Endothelial cell of umbilical vein (primary cell): ENCODE data around the gene TMPRSS12. TPM values are rescaled to one million over a fixed set of nuclear protein-coding genes. Genes with fewer than 3 reads are reported as not detected.
"Not testable (repeated sequence)": the region's sequence is repeated elsewhere in the genome, so short reads cannot be mapped to it uniquely, and the experiment has no call there.

Source experiments
- BruUV-seq: library from RNA; stranded (reverse); fragments of 400-500 nt; replicated peaks from 2 replicates; lab custom pipeline; 2021; lab: Mats Ljungman, UMichigan
- CTCF ChIA-PET: fragments of 300-600, 350-600 bp; sonication (Branson Sonifier 250); formaldehyde crosslinking; loops from one replicate; lab custom pipeline; 2021; ENCODE audit warnings: antibody characterized with exemption, inconsistent platforms; lab: Charles Lee
- POLR2A ChIA-PET: fragments of 300-600, 350-600 bp; sonication (Branson Sonifier 250); formaldehyde crosslinking; loops from one replicate; lab custom pipeline; 2021; ENCODE audit warnings: antibody characterized with exemption, inconsistent platforms; lab: Charles Lee
- DNase-seq: peaks from one replicate; pipeline ENCODE4 v3.0.0-alpha.2; 2011; ENCODE audit warnings: low read depth, low spot score
- FAIRE-seq: peaks from 2 replicates; lab custom pipeline; 2011; peaks lifted over from hg19 to GRCh38; lab: Jason Lieb, UNC
- H2AFZ ChIP-seq: 2 replicates; pipeline ENCODE4 v1.6.0; 2012; ENCODE audit warnings: low read depth, low read length, control low read depth, inconsistent platforms
- H3K27ac ChIP-seq: 2 replicates; pipeline ENCODE4 v1.5.1; 2011; ENCODE audit warnings: low read depth, mild to moderate bottlenecking, control low read depth, low read length, moderate library complexity; ENCODE audit not compliant: insufficient read depth
- H3K27me3 ChIP-seq, 2 experiments: 2 replicates each; pipeline versions ENCODE4 v1.6.0 to v1.6.1; 2011; ENCODE audit warnings: low read length in 2 of 2, mixed read lengths in 1 of 2; ENCODE audit not compliant: control insufficient read depth in 2 of 2, insufficient read depth in 2 of 2
- H3K36me3 ChIP-seq, 2 experiments: 2 replicates in 1 of 2; 3 replicates in 1 of 2; pipeline ENCODE4 v1.5.1; 2011; ENCODE audit warnings: low read length in 2 of 2, mild to moderate bottlenecking in 1 of 2, moderate library complexity in 1 of 2; ENCODE audit not compliant: control insufficient read depth in 2 of 2, insufficient read depth in 2 of 2; ENCODE audit errors: extremely low read depth in 1 of 2
- H3K4me1 ChIP-seq: 3 replicates; pipeline ENCODE4 v1.5.1; 2011; ENCODE audit warnings: mild to moderate bottlenecking, low read length; ENCODE audit not compliant: control insufficient read depth, insufficient read depth; ENCODE audit errors: extremely low read depth
- H3K4me2 ChIP-seq: 2 replicates; pipeline ENCODE4 v1.6.1; 2011; ENCODE audit warnings: low read length, control low read depth, mixed read lengths; ENCODE audit not compliant: insufficient read depth
- H3K4me3 ChIP-seq, 3 experiments: fragments of 200-600 bp in 1 of 3; sonication (generic), shearing (Covaris generic) in 1 of 3; replicated peaks in 1 of 3; 2 replicates each; pipeline ENCODE4 v1.5.1; 2011 to 2016; ENCODE audit warnings: control low read depth in 3 of 3, low read length in 3 of 3, mild to moderate bottlenecking in 2 of 3, inconsistent platforms in 1 of 3, low read depth in 1 of 3, moderate library complexity in 1 of 3; ENCODE audit not compliant: insufficient read depth in 1 of 3
- H3K79me2 ChIP-seq: 2 replicates; pipeline ENCODE4 v1.6.0; 2012; ENCODE audit warnings: low read length, inconsistent platforms; ENCODE audit not compliant: control insufficient read depth, insufficient read depth
- H3K9ac ChIP-seq: replicated peaks from 2 replicates; pipeline ENCODE3; 2011; ENCODE audit warnings: low read length, control low read depth; ENCODE audit not compliant: insufficient read depth; ENCODE audit errors: extremely low read depth
- H3K9me1 ChIP-seq: replicated peaks from 3 replicates; pipeline ENCODE4 v1.6.0; 2011; ENCODE audit warnings: mild to moderate bottlenecking, low read length; ENCODE audit not compliant: control insufficient read depth, insufficient read depth; ENCODE audit errors: extremely low read depth
- H3K9me3 ChIP-seq: replicated peaks from 2 replicates; pipeline ENCODE4 v1.5.1; 2012; ENCODE audit warnings: low read length, inconsistent platforms; ENCODE audit not compliant: control insufficient read depth, insufficient read depth
- H4K20me1 ChIP-seq: replicated peaks from 2 replicates; pipeline ENCODE3; 2011; ENCODE audit warnings: mild to moderate bottlenecking, low read length; ENCODE audit not compliant: control insufficient read depth, insufficient read depth; ENCODE audit errors: extremely low read depth
- CTCF ChIP-seq, 2 donors: IDR thresholded peaks; 1 replicate in 1 of 2; 2 replicates in 1 of 2; pipeline ENCODE4 v1.5.1; 2011; ENCODE audit warnings: low read length in 2 of 2, mild to moderate bottlenecking in 2 of 2, moderate library complexity in 2 of 2, control low read depth in 1 of 2, inconsistent platforms in 1 of 2, low read depth in 1 of 2; ENCODE audit not compliant: insufficient read depth in 1 of 2; ENCODE audit errors: extremely low read depth in 1 of 2
- EZH2 ChIP-seq: IDR thresholded peaks from 2 replicates; pipeline ENCODE4 v1.6.1; 2012; ENCODE audit warnings: borderline replicate concordance, low read depth, mild to moderate bottlenecking, moderate library complexity, low read length, inconsistent platforms; ENCODE audit not compliant: severe bottlenecking
- FOS ChIP-seq: IDR thresholded peaks from 2 replicates; pipeline ENCODE4 v1.6.1; 2011; ENCODE audit warnings: mild to moderate bottlenecking, low read length, moderate library complexity, borderline replicate concordance; ENCODE audit not compliant: insufficient read depth
- GATA2 ChIP-seq: IDR thresholded peaks from 2 replicates; pipeline ENCODE4 v1.7.0; 2011; ENCODE audit warnings: low read depth, mild to moderate bottlenecking, moderate library complexity, mixed read lengths, low read length; ENCODE audit not compliant: insufficient read length, insufficient read depth
- JUN ChIP-seq: IDR thresholded peaks from 2 replicates; pipeline ENCODE4 v1.6.1; 2011; ENCODE audit warnings: borderline replicate concordance, low read depth; ENCODE audit not compliant: insufficient read length, insufficient read depth
- MYC ChIP-seq: IDR thresholded peaks from one replicate; pipeline ENCODE4 v1.6.1; 2011; ENCODE audit warnings: mild to moderate bottlenecking, low read depth, low read length
- POLR2A ChIP-seq: IDR thresholded peaks from 2 replicates; pipeline ENCODE4 v1.6.1; 2012; ENCODE audit warnings: low read depth, mild to moderate bottlenecking, control low read depth, low read length
- POLR2AphosphoS5 ChIP-seq: IDR thresholded peaks from 2 replicates; pipeline ENCODE4 v1.6.1; 2012; ENCODE audit warnings: low read depth, mild to moderate bottlenecking, control low read depth, low read length, moderate library complexity; ENCODE audit not compliant: insufficient read depth
- dilution Hi-C: fragments of 300-500 bp; cut with MboI; formaldehyde crosslinking; loops from one replicate; pipeline ENCODE4 v1.15.0; 2019; ENCODE audit warnings: low sequenced_read_pairs; ENCODE audit not compliant: extremely low pct_ligation_motif_present
- intact Hi-C: fragments of 100-400 bp; cut with micrococcal nuclease; formaldehyde crosslinking; loops from one replicate; pipeline ENCODE4 v1.10.0; 2022
- polyA plus RNA-seq, 4 experiments: library from polyadenylated mRNA; depleted of rRNA in 3 of 4; stranded (reverse) in 3 of 4; unstranded in 1 of 4; fragments of >200 nt; gene quantifications; 2 replicates each; pipeline versions ENCODE4 v1.2.1 to v1.2.3, GENCODE V29; 2011 to 2012; ENCODE audit warnings: missing spikeins in 1 of 4
- total RNA-seq: library from RNA; stranded (reverse); gene quantifications from 2 replicates; pipeline ENCODE4 v1.2.3, GENCODE V29; 2021
- TF ChIP-seq, protein P1 (sequence below): IDR thresholded peaks from 2 replicates; pipeline ENCODE4 v1.6.1; 2011; ENCODE audit not compliant: insufficient read depth, insufficient read length

TMPRSS12 gene
- total and polyA plus RNA-seq, 2 donors (not counting 3 experiments of a cell fraction or from before 2014, with no cell fraction given) = not detected

DNA sequence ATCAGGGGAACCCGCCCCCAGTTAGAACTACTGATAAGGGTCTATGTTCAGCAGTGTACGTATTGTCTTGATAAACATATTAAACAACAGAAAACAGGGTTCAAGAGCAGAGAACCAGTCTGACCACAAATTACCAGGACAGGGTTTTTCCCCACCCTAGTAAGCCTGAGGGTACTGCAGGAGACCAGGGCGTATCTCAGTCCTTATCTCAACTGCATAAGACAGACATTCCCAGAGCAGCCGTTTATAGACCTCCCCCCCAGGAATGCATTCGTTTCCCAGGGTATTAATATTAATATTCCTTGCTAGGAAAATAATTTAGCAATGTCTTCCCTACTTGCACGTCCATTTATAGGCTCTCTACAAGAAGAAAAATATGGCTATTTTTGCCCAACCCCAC lies 69.6 kb downstream of the TMPRSS12 start:
- H3K4me1 ChIP-seq, H2AFZ ChIP-seq, FAIRE-seq, H3K4me2 ChIP-seq, H3K27ac ChIP-seq, H3K9me3 ChIP-seq, intact Hi-C loops, H3K9ac ChIP-seq, POLR2A ChIA-PET, H3K36me3 ChIP-seq, H3K9me1 ChIP-seq, H3K79me2 ChIP-seq, H3K4me3 ChIP-seq, DNase-seq, BruUV-seq, dilution Hi-C loops, H3K27me3 ChIP-seq, H4K20me1 ChIP-seq: not testable (repeated sequence)
- CTCF ChIA-PET = interaction anchor here (1.6 kb wide), 1 partner anchor 73 kb away, joined by 3 read pairs; no protein-coding TSS in a partner anchor

DNA sequence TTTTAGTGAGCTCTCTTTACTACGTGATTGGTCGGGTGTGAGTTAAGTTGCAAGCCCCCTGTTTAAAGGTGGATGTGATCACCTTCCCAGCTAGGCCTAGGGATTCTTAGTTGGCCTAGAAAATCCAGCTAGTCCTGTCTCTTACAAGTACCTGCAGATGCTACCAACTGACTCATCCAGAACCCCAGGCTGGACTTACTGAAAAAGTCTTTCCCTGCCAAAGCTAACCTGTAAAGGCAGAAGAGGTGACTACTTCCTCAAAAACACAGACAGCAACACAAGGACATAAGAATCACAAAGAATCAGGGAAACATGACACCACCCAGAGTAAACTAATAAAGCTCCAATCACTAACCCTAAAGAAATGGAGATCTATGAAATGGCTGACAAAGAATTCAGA lies 70.5 kb downstream of the TMPRSS12 start:
- H3K9me3 ChIP-seq = no peaks in the 10 kb centered on the region
- no peak overlapping the region for H3K27ac ChIP-seq
- TF ChIP-seq MYC = no peak
- TF ChIP-seq CTCF (IDR thresholded peaks at IDR 0.05; ENCODE audit: extremely low read depth in 1 of 2, insufficient read depth in 1 of 2, low read depth in 1 of 2, low read length in 2 of 2) = no peak
- no peak for TF ChIP-seq FOS
- no peak for TF ChIP-seq GATA2
- no peak for TF ChIP-seq POLR2AphosphoS5
- TF ChIP-seq, protein P1, sequence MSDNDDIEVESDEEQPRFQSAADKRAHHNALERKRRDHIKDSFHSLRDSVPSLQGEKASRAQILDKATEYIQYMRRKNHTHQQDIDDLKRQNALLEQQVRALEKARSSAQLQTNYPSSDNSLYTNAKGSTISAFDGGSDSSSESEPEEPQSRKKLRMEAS = no peak
- TF ChIP-seq JUN = no peak
- no peak for TF ChIP-seq POLR2A
- TF ChIP-seq EZH2 = no peak
- no peaks in the 10 kb centered on the region for H3K27me3 ChIP-seq
- BruUV-seq = no TSS peak
- ChIA-PET POLR2A (interaction anchor here (0.6 kb wide), 1 partner anchor 226 kb away, joined by 3 read pairs; no protein-coding TSS in a partner anchor), CTCF (interaction anchor here (0.9 to 1.6 kb wide), 3 partner anchors 53 to 74 kb away, joined by 3 to 4 read pairs (median 3); no protein-coding TSS in a partner anchor)
- FAIRE-seq = no peak
- no peak overlapping the region for H3K9ac ChIP-seq
- DNase-seq = no peak
- H3K9me1 ChIP-seq = no peaks in the 10 kb centered on the region
- no peaks in the 10 kb centered on the region for H4K20me1 ChIP-seq
- H3K79me2 ChIP-seq = no peaks in the 10 kb centered on the region
- no peak overlapping the region for H3K4me3 ChIP-seq
- H3K36me3 ChIP-seq = no peaks in the 10 kb centered on the region
- dilution Hi-C loops (no loop called here), intact Hi-C loops (no loop called here)
- H3K4me2 ChIP-seq = no peak overlapping the region
- H2AFZ ChIP-seq = no peak overlapping the region
- H3K4me1 ChIP-seq = no peaks in the 10 kb centered on the region
